ENCODE data around the gene EID2B.
A peak's percentile ranks its signal among the peaks of the same experiment; 100 is the strongest.

EID2B gene

DNA sequence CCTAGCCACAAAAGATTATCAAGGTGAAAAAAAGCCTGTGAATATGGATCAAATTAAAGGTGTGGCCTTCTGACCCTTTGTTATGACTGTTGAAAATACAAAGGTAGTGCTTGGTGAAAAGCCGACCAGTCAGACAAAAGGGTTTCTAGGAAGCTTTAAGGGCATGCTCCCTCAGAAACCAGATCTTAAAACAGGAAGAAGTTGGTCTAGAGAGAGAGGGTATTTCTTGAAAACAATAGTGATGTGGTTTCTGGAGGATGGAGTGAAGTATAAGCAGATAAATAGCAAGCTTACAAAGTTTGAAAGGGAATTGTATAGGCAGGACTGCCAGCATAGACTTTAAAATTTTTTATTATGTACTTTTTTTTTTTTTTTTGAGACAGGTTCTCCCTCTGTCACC is 12.3 kb upstream of the EID2B start:
- in situ Hi-C loops (cut with HindIII; ENCODE audit: low sequenced_read_pairs): no loop called here
- no peak overlapping the region for H3K4me3 ChIP-seq (ENCODE audit: low read depth, low read length)
- DNase-seq (ENCODE audit: low read depth): no peak
- TF ChIP-seq, protein P1, sequence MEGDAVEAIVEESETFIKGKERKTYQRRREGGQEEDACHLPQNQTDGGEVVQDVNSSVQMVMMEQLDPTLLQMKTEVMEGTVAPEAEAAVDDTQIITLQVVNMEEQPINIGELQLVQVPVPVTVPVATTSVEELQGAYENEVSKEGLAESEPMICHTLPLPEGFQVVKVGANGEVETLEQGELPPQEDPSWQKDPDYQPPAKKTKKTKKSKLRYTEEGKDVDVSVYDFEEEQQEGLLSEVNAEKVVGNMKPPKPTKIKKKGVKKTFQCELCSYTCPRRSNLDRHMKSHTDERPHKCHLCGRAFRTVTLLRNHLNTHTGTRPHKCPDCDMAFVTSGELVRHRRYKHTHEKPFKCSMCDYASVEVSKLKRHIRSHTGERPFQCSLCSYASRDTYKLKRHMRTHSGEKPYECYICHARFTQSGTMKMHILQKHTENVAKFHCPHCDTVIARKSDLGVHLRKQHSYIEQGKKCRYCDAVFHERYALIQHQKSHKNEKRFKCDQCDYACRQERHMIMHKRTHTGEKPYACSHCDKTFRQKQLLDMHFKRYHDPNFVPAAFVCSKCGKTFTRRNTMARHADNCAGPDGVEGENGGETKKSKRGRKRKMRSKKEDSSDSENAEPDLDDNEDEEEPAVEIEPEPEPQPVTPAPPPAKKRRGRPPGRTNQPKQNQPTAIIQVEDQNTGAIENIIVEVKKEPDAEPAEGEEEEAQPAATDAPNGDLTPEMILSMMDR (IDR thresholded peaks at IDR 0.05; ENCODE audit: low read depth, low read length, missing control alignments): no peak

DNA sequence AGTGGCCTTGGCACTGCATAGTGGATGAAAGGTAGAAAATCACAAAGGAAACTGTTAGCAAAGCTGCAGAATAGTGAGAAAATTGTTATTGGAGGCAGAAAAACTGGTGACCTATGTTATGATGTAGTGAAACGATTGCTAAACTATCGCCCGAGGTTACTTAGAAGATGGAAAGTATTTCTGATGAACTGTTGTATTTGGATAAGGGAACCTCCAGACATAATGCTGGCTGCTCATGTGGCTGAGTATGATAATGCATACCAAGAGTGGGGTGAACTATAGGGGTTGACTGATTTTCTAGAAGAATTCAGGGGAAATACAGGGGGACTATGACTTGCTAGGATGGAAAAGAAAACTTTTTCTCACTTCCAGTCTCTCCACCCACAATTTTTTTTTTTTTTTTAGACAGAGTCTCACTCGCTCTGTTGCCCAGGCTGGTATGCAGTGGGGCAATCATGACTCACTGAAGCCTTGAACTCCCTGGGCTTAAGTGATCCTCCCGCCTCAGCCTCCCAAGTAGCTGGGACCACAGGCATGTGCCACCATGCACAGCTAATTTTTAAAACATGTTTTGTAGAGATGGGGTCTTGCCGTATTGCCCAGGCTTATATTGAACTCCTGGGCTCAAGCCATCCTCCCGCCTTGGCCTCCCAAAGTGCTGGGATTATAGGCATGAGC is 11.7 kb upstream of the EID2B start:
- H3K4me3 ChIP-seq (ENCODE audit: low read depth, low read length): no peak overlapping the region
- TF ChIP-seq, protein P1 (IDR thresholded peaks at IDR 0.05; ENCODE audit: low read depth, low read length, missing control alignments): no peak
- in situ Hi-C loops (cut with HindIII; ENCODE audit: low sequenced_read_pairs): no loop called here
- no peak for DNase-seq (ENCODE audit: low read depth)

DNA sequence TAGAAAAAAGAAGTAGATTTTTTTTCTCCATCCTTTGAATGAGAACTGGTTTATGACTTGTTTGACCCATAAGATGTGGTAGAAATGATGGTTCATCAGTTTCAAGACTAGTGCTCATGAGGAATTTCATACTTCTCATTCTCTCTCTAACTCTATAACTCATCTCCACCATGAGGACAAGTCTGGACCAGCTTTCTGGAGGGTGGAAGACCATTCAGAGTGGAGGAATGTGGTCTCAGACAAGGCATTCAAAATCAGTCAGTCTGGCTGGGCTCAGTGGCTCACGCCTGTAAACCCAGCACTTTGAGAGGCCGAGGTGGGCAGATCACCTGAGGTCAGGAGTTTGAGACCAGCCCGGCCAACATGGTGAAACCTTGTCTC is 10.8 kb upstream of the EID2B start:
- DNase-seq (ENCODE audit: low read depth): no peak
- TF ChIP-seq, protein P1 (IDR thresholded peaks at IDR 0.05; ENCODE audit: low read depth, low read length, missing control alignments): no peak
- in situ Hi-C loops (cut with HindIII; ENCODE audit: low sequenced_read_pairs): no loop called here
- no peak overlapping the region for H3K4me3 ChIP-seq (ENCODE audit: low read depth, low read length)

DNA sequence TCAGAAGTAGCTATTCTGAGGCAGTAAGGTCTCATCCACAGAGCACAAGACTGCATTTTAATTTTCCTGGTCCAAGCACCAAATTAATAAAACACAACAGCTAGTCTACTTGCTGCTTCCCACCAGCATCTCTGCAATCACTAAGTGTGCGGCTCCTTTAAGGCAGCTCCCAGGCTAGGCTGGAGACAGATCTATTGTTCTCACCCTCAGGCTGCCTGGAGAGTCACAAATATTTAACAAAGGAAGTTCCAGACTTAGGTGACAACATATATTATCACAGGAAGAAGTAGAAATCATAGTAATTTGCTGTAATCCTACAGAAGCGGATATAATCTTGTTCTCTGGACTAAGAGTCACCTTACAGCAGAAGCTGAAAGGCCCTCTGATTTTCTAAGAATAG is 9.6 kb upstream of the EID2B start:
- H3K4me3 ChIP-seq (ENCODE audit: low read depth, low read length): no peak overlapping the region
- in situ Hi-C loops (cut with HindIII; ENCODE audit: low sequenced_read_pairs): no loop called here
- DNase-seq (ENCODE audit: low read depth): no peak
- TF ChIP-seq, protein P1 (IDR thresholded peaks at IDR 0.05; ENCODE audit: low read depth, low read length, missing control alignments): no peak

DNA sequence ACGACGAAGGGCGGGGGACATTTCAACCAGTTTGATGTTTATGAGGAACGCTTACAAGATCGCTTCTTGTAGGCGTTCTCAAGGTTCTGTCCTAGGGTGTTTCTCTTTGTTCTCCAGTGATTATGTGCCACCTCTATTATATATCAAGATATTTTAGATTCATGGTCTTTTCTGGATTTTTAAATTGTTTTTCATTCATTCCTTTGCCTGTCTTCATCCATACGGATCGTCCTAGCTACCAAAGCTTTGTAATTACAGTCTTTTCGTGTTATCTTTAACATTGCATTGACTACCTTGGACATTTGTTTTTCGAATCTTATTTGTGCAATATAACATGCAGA is 7.7 kb upstream of the EID2B start:
- in situ Hi-C loops (cut with HindIII; ENCODE audit: low sequenced_read_pairs): no loop called here
- TF ChIP-seq, protein P1 (IDR thresholded peaks at IDR 0.05; ENCODE audit: low read depth, low read length, missing control alignments): no peak
- DNase-seq (ENCODE audit: low read depth): no peak
- H3K4me3 ChIP-seq (ENCODE audit: low read depth, low read length): peak overlapping the region; percentile 83

DNA sequence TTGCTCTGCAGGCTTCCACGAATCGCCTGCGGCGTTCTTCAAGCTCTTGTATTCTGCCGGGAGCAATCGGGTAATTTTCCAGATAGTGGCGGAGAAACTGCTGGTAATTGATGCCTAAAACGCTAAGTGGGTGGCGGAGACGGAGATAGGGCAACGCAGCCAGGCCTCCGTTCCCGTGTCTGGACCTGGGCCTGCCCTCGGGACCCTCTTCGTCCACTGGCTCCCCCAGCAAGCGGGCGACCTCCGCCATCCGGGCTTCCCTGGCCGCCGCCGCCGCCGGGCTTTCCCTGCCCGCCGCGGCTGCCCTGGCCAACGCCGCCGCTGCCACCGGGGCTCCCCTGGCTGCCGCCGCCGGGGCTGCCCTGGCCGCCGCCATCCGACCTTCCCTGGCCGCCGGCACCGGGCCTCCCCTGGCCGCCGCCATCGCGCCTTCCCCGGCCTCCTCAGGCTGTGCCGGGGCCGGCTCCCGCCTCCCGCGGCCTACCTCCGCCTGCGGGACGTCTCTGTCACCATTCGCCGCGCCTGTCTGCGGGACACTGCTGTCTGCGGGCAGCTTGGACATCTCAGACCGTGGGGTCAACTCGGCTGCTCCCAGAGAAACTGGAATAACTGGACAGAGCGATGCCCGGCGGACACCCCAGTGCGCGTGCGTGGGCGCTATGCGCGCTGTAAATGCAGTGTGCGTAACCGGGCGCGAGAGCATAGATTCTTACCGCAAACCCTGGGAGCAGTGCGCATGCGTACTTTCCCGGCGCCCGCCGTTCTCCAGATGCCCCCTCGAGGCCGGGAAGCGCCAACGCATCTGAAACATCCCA is 7.1 kb upstream of the EID2B start, which contains the start of gene EID2:
Gene EID2 (minus strand): TSS at position 644 of the 815 bp plus-strand sequence. CDS start 82 bp downstream, at position 562.
- TF ChIP-seq, protein P1 (IDR thresholded peaks at IDR 0.05; ENCODE audit: low read depth, low read length, missing control alignments): peak; percentile 82
- peak within 1 kb of the TSS; percentile 83 for H3K4me3 ChIP-seq (ENCODE audit: low read depth, low read length)
- in situ Hi-C loops (cut with HindIII; ENCODE audit: low sequenced_read_pairs): no loop called here
- DNase-seq (ENCODE audit: low read depth): peak; percentile 87

All from astrocyte of the cerebellum (primary cell).